Smooth muscle cell (in vitro differentiated cells): ENCODE measurements around the gene HNRNPH2. TPM values are rescaled to one million over a fixed set of nuclear protein-coding genes. Genes with fewer than 3 reads are reported as not detected.

Source experiments
- DNase-seq: peaks from one replicate; lab custom pipeline; 2025; ENCODE audit not compliant: unreplicated experiment; lab: John Stamatoyannopoulos, UW
- H2AFZ ChIP-seq: fragments of 200-600 bp; sonication (generic); 2 replicates; pipeline ENCODE4 v1.6.0; 2016; ENCODE audit warnings: antibody characterized with exemption, low read depth, mild to moderate bottlenecking
- H3F3A ChIP-seq: fragments of 200-600 bp; sonication (generic); 2 replicates; pipeline ENCODE4 v1.6.0; 2017; ENCODE audit warnings: antibody characterized with exemption, low read depth
- H3K27ac ChIP-seq: fragments of 200-600 bp; sonication (generic); 2 replicates; pipeline ENCODE4 v1.5.1; 2016; ENCODE audit warnings: low read depth, mild to moderate bottlenecking
- H3K27me3 ChIP-seq: fragments of 200-600 bp; sonication (generic); 2 replicates; pipeline ENCODE4 v1.6.1; 2016; ENCODE audit warnings: low read depth, mild to moderate bottlenecking
- H3K36me3 ChIP-seq: fragments of 200-600 bp; sonication (generic); 2 replicates; pipeline ENCODE4 v1.5.1; 2016; ENCODE audit warnings: low read depth
- H3K4me1 ChIP-seq: fragments of 200-600 bp; sonication (generic); 2 replicates; pipeline ENCODE4 v1.5.1; 2016; ENCODE audit warnings: low read depth
- H3K4me2 ChIP-seq: fragments of 200-600 bp; sonication (generic); 2 replicates; pipeline ENCODE4 v1.6.0; 2016; ENCODE audit warnings: mild to moderate bottlenecking
- H3K4me3 ChIP-seq: fragments of 200-600 bp; sonication (generic); 2 replicates; pipeline ENCODE4 v1.5.1; 2016; ENCODE audit warnings: mild to moderate bottlenecking
- H3K79me2 ChIP-seq: fragments of 200-600 bp; sonication (generic); 2 replicates; pipeline ENCODE4 v1.6.0; 2016; ENCODE audit warnings: low read depth, mild to moderate bottlenecking
- H3K9ac ChIP-seq: fragments of 200-600 bp; sonication (generic); 2 replicates; pipeline ENCODE4 v1.6.0; 2016; ENCODE audit warnings: low read depth
- H3K9me3 ChIP-seq: fragments of 200-600 bp; sonication (generic); replicated peaks from 2 replicates; pipeline ENCODE4 v1.5.1; 2016; ENCODE audit warnings: low read depth
- H4K20me1 ChIP-seq: fragments of 200-600 bp; sonication (generic); 2 replicates; pipeline ENCODE4 v1.6.0; 2016; ENCODE audit warnings: low read depth
- WGBS: methylation state at CpG from one replicate; pipeline ENCODE4 v1.1.7; 2016; ENCODE audit warnings: low lambda C conversion rate; 5-methylcytosine and 5-hydroxymethylcytosine counted together
- polyA plus RNA-seq: library from polyadenylated mRNA; unstranded; fragments of >200 nt; fragmentation: Nextera tagmentation; extraction: Ambion mirVana; gene quantifications from 2 replicates; pipeline ENCODE4 v1.2.1, GENCODE V29; 2016
- total RNA-seq: library from RNA; depleted of rRNA; stranded (reverse); fragments of >200 nt; gene quantifications from 2 replicates; pipeline ENCODE4 v1.2.3, GENCODE V29; 2014
- TF ChIP-seq, protein P1 (sequence below): fragments of 200-600 bp; sonication (generic); IDR thresholded peaks from 2 replicates; pipeline ENCODE4 v1.5.1; 2017; ENCODE audit warnings: borderline replicate concordance, mild to moderate bottlenecking, antibody characterized with exemption; ENCODE audit not compliant: insufficient read depth, poor library complexity, severe bottlenecking

HNRNPH2 gene
- total and polyA plus RNA-seq, 2 experiments from 2014 or later: 56.4 to 79.9 TPM

- no peak for DNase-seq
- Histone ChIP-seq H3K79me2 (no peaks in the 10 kb centered on the region), H3K9ac (no peak overlapping the region), H3F3A (no peaks in the 10 kb centered on the region), H4K20me1 (peaks cover 7% of the 10 kb centered on the region), H3K4me2 (no peak overlapping the region), H2AFZ (no peak overlapping the region), H3K36me3 (no peaks in the 10 kb centered on the region), H3K4me3 (no peak overlapping the region), H3K4me1 (no peaks in the 10 kb centered on the region), H3K9me3 (no peaks in the 10 kb centered on the region), H3K27me3 (no peaks in the 10 kb centered on the region), H3K27ac (no peak overlapping the region)
- TF ChIP-seq, protein P1, sequence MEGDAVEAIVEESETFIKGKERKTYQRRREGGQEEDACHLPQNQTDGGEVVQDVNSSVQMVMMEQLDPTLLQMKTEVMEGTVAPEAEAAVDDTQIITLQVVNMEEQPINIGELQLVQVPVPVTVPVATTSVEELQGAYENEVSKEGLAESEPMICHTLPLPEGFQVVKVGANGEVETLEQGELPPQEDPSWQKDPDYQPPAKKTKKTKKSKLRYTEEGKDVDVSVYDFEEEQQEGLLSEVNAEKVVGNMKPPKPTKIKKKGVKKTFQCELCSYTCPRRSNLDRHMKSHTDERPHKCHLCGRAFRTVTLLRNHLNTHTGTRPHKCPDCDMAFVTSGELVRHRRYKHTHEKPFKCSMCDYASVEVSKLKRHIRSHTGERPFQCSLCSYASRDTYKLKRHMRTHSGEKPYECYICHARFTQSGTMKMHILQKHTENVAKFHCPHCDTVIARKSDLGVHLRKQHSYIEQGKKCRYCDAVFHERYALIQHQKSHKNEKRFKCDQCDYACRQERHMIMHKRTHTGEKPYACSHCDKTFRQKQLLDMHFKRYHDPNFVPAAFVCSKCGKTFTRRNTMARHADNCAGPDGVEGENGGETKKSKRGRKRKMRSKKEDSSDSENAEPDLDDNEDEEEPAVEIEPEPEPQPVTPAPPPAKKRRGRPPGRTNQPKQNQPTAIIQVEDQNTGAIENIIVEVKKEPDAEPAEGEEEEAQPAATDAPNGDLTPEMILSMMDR: no peak
- WGBS: 80% methylated on average over 4 of the region's 4 CpGs
Measured at GRCh38 chrX:101399825-101400224, 8.2 kb upstream of the HNRNPH2 start.

GRCh38 chrX:101407167-101407747, 765 bp upstream of the HNRNPH2 start:
- H3K9ac ChIP-seq: peak overlapping the region; percentile 93
- H3K4me1 ChIP-seq: peaks cover 22% of the 10 kb centered on the region
- TF ChIP-seq, protein P1: no peak
- no peak for DNase-seq
- peak overlapping the region; percentile 10 for H2AFZ ChIP-seq
- H3K79me2 ChIP-seq: peaks cover 47% of the 10 kb centered on the region
- no peaks in the 10 kb centered on the region for H3K27me3 ChIP-seq
- no peaks in the 10 kb centered on the region for H3F3A ChIP-seq
- no peaks in the 10 kb centered on the region for H3K36me3 ChIP-seq
- H3K4me2 ChIP-seq: peak overlapping the region; percentile 84
- WGBS: 30% methylated on average over 15 of the region's 15 CpGs
- H3K27ac ChIP-seq: peak overlapping the region; percentile 99
- H3K4me3 ChIP-seq: peak overlapping the region; percentile 66
- peaks cover 12% of the 10 kb centered on the region for H4K20me1 ChIP-seq
- H3K9me3 ChIP-seq: no peaks in the 10 kb centered on the region

DNA sequence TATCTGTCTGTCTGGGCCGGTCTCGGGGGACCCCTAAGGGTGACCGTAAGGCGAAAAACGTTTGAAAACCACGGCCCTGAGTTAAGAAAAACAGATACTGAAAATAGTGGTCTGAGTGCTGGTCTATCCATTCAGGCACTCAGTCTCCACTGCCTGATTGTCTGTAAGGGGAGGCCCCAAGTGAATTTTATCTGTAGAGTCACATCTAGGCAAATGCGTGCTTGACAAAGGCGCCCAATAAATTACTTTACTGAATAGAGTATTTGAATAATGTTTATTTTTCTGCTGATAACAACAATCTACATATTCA, 465 bp downstream of the HNRNPH2 start:
- no peak overlapping the region for H2AFZ ChIP-seq
- 33% methylated on average over 8 of the region's 8 CpGs for WGBS
- peak overlapping the region; percentile 99 for H3K27ac ChIP-seq
- peaks cover 47% of the 10 kb centered on the region for H3K79me2 ChIP-seq
- TF ChIP-seq, protein P1: no peak
- no peaks in the 10 kb centered on the region for H3K27me3 ChIP-seq
- peaks cover under 1% of the 10 kb centered on the region for H3K9me3 ChIP-seq
- H3K4me3 ChIP-seq: peak overlapping the region; percentile 66
- H3K4me2 ChIP-seq: peak overlapping the region; percentile 84
- no peaks in the 10 kb centered on the region for H3F3A ChIP-seq
- peak overlapping the region; percentile 98 for H3K9ac ChIP-seq
- peaks cover 22% of the 10 kb centered on the region for H3K4me1 ChIP-seq
- no peaks in the 10 kb centered on the region for H3K36me3 ChIP-seq
- no peak for DNase-seq
- peaks cover 18% of the 10 kb centered on the region for H4K20me1 ChIP-seq

GRCh38 chrX:101409043-101409442, 1.0 kb downstream of the HNRNPH2 start:
- peaks cover 3% of the 10 kb centered on the region for H3K9me3 ChIP-seq
- peaks cover 18% of the 10 kb centered on the region for H4K20me1 ChIP-seq
- H3K4me2 ChIP-seq: peak overlapping the region; percentile 84
- no peak for DNase-seq
- TF ChIP-seq, protein P1: no peak
- no peak overlapping the region for H2AFZ ChIP-seq
- no peaks in the 10 kb centered on the region for H3K36me3 ChIP-seq
- H3K27me3 ChIP-seq: no peaks in the 10 kb centered on the region
- WGBS: 49% methylated on average over 6 of the region's 6 CpGs
- peak overlapping the region; percentile 98 for H3K9ac ChIP-seq
- no peaks in the 10 kb centered on the region for H3F3A ChIP-seq
- peaks cover 22% of the 10 kb centered on the region for H3K4me1 ChIP-seq
- H3K27ac ChIP-seq: peak overlapping the region; percentile 99
- peaks cover 47% of the 10 kb centered on the region for H3K79me2 ChIP-seq
- H3K4me3 ChIP-seq: peak overlapping the region; percentile 66
